ENCODE data around the gene FCER2.
A peak's percentile ranks its signal among the peaks of the same experiment; 100 is the strongest.

FCER2 gene

GRCh38 chr19:7701654-7702457, at the start of gene FCER2:
FCER2 (minus strand) TSS chr19:7702131; CDS start chr19:7699760, 2,371 bp downstream.
- Histone ChIP-seq H3K79me2 (ENCODE audit: control insufficient read depth, low read length) (no peaks in the 10 kb centered on the region), H3K36me3 (ENCODE audit: control insufficient read depth, low read length) (no peaks in the 10 kb centered on the region), H3F3A (ENCODE audit: control insufficient read depth, insufficient read depth) (peaks cover 7% of the 10 kb centered on the region; the same call in 1 of the 2 replicates), H3K4me2 (ENCODE audit: low read length) (peak within 1 kb of the TSS; percentile 31), H3K9me3 (ENCODE audit: control insufficient read depth, insufficient read depth, low read length) (no peaks in the 10 kb centered on the region), H3K27me3 (ENCODE audit: control insufficient read depth, low read length) (peaks cover 81% of the 10 kb centered on the region), H3K4me1 (ENCODE audit: control insufficient read depth, low read length) (peaks cover 40% of the 10 kb centered on the region), H4K20me1 (ENCODE audit: control insufficient read depth, insufficient read depth, low read depth, low read length) (peaks cover 4% of the 10 kb centered on the region; the same call in 1 of the 2 replicates), H3K4me3 (ENCODE audit: low read length) (no peak within 1 kb of the TSS), H3K27ac (ENCODE audit: low read depth, low read length) (no peak within 1 kb of the TSS), H3K9me2 (replicated peaks; ENCODE audit: control insufficient read depth, low read length) (no peaks in the 10 kb centered on the region)
- TF ChIP-seq EZH2phosphoT487 (IDR thresholded peaks at IDR 0.05; ENCODE audit: borderline replicate concordance, low read length), result no peak
- no peak for TF ChIP-seq CTCF (IDR thresholded peaks at IDR 0.05; ENCODE audit: low read depth, low read length, poor library complexity, severe bottlenecking)

- H3K27me3 ChIP-seq (ENCODE audit: control insufficient read depth, low read length), result peaks cover 2% of the 10 kb centered on the region; the same call in 1 of the 2 replicates
- no peak overlapping the region for H3K27ac ChIP-seq (ENCODE audit: low read depth, low read length)
- H3F3A ChIP-seq (ENCODE audit: control insufficient read depth, insufficient read depth), result no peaks in the 10 kb centered on the region
- no peak overlapping the region for H3K4me3 ChIP-seq (ENCODE audit: low read length)
- H3K4me1 ChIP-seq (ENCODE audit: control insufficient read depth, low read length), result no peaks in the 10 kb centered on the region
- H4K20me1 ChIP-seq (ENCODE audit: control insufficient read depth, insufficient read depth, low read depth, low read length), result no peaks in the 10 kb centered on the region
- no peaks in the 10 kb centered on the region for H3K79me2 ChIP-seq (ENCODE audit: control insufficient read depth, low read length)
- peaks cover 1% of the 10 kb centered on the region for H3K9me3 ChIP-seq (ENCODE audit: control insufficient read depth, insufficient read depth, low read length)
- no peaks in the 10 kb centered on the region for H3K36me3 ChIP-seq (ENCODE audit: control insufficient read depth, low read length)
- H3K9me2 ChIP-seq (replicated peaks; ENCODE audit: control insufficient read depth, low read length), result no peaks in the 10 kb centered on the region
- TF ChIP-seq CTCF (IDR thresholded peaks at IDR 0.05; ENCODE audit: low read depth, low read length, poor library complexity, severe bottlenecking), result no peak
- no peak for TF ChIP-seq EZH2phosphoT487 (IDR thresholded peaks at IDR 0.05; ENCODE audit: borderline replicate concordance, low read length)
- no peak overlapping the region for H3K4me2 ChIP-seq (ENCODE audit: low read length)
Observed at GRCh38 chr19:7751157-7751783, 49.3 kb upstream of the FCER2 start.

GRCh38 chr19:7748756-7749155, 46.8 kb upstream of the FCER2 start:
- H3K4me1 ChIP-seq (ENCODE audit: control insufficient read depth, low read length), result no peaks in the 10 kb centered on the region
- H3K9me2 ChIP-seq (replicated peaks; ENCODE audit: control insufficient read depth, low read length), result no peaks in the 10 kb centered on the region
- no peak overlapping the region for H3K4me3 ChIP-seq (ENCODE audit: low read length)
- no peaks in the 10 kb centered on the region for H4K20me1 ChIP-seq (ENCODE audit: control insufficient read depth, insufficient read depth, low read depth, low read length)
- H3K27ac ChIP-seq (ENCODE audit: low read depth, low read length), result no peak overlapping the region
- no peaks in the 10 kb centered on the region; the same call in 1 of the 2 replicates for H3K9me3 ChIP-seq (ENCODE audit: control insufficient read depth, insufficient read depth, low read length)
- H3K79me2 ChIP-seq (ENCODE audit: control insufficient read depth, low read length), result no peaks in the 10 kb centered on the region
- no peak overlapping the region for H3K4me2 ChIP-seq (ENCODE audit: low read length)
- no peaks in the 10 kb centered on the region for H3K36me3 ChIP-seq (ENCODE audit: control insufficient read depth, low read length)
- no peaks in the 10 kb centered on the region for H3F3A ChIP-seq (ENCODE audit: control insufficient read depth, insufficient read depth)
- H3K27me3 ChIP-seq (ENCODE audit: control insufficient read depth, low read length), result peaks cover 12% of the 10 kb centered on the region
- TF ChIP-seq EZH2phosphoT487 (IDR thresholded peaks at IDR 0.05; ENCODE audit: borderline replicate concordance, low read length), result no peak
- TF ChIP-seq CTCF (IDR thresholded peaks at IDR 0.05; ENCODE audit: low read depth, low read length, poor library complexity, severe bottlenecking), result peak; percentile 15
